Skeletal muscle satellite cell (primary cell): ENCODE data around the gene HSD17B2.

ENCODE experiments used
- H3K27me3 ChIP-seq: 2 replicates; pipeline ENCODE4 v1.7.0; 2013; ENCODE audit warnings: low read length; ENCODE audit not compliant: control insufficient read depth, insufficient read depth
- H3K36me3 ChIP-seq: 2 replicates; pipeline ENCODE4 v1.7.0; 2013; ENCODE audit warnings: mild to moderate bottlenecking, control low read depth, low read length; ENCODE audit not compliant: insufficient read depth
- H3K4me1 ChIP-seq: 2 replicates; pipeline ENCODE4 v1.7.0; 2013; ENCODE audit warnings: low read length; ENCODE audit not compliant: control insufficient read depth, insufficient read depth
- H3K4me2 ChIP-seq: 2 replicates; pipeline ENCODE4 v1.7.0; 2013; ENCODE audit warnings: mild to moderate bottlenecking, low read length
- H3K4me3 ChIP-seq: 2 replicates; pipeline ENCODE4 v1.7.0; 2013; ENCODE audit warnings: low read length
- H3K9ac ChIP-seq: 2 replicates; pipeline ENCODE4 v1.7.0; 2013; ENCODE audit warnings: mild to moderate bottlenecking, low read depth, low read length, moderate library complexity
- H3K9me3 ChIP-seq: replicated peaks from 2 replicates; pipeline ENCODE4 v1.7.0; 2013; ENCODE audit warnings: mild to moderate bottlenecking, control low read depth, low read length

Gene HSD17B2

DNA sequence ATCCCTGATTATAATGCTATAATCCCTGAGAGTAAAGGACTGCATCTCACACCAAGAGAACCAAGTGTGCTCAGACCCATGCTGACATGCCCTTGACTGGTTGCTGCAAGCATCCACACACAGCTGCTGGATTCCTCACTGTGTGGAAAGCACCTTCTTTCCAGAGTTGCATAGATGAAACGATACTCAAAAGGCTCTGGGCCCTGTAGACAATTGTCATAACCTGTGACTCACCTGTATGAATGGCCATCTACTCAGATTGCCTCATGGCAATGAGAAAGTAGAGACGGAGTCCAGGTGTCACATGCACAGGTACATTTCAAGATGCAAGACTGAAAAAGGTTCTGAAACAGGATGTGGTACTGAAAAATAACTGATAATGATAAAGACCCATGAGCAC is 76.9 kb downstream of the HSD17B2 start:
- no peaks in the 10 kb centered on the region for H3K4me1 ChIP-seq
- H3K4me3 ChIP-seq, result no peak overlapping the region
- no peaks in the 10 kb centered on the region for H3K36me3 ChIP-seq
- no peak overlapping the region for H3K4me2 ChIP-seq
- H3K9ac ChIP-seq, result no peak overlapping the region
- peaks cover 8% of the 10 kb centered on the region for H3K27me3 ChIP-seq
- no peaks in the 10 kb centered on the region for H3K9me3 ChIP-seq

GRCh38 chr16:82113741-82114140 is 78.7 kb downstream of the HSD17B2 start:
- Histone ChIP-seq H3K4me1 (no peaks in the 10 kb centered on the region), H3K4me3 (no peak overlapping the region), H3K27me3 (peaks cover 8% of the 10 kb centered on the region), H3K9me3 (no peaks in the 10 kb centered on the region), H3K9ac (no peak overlapping the region), H3K36me3 (no peaks in the 10 kb centered on the region), H3K4me2 (no peak overlapping the region)

GRCh38 chr16:82116535-82116934 is 81.5 kb downstream of the HSD17B2 start:
- Histone ChIP-seq H3K4me1 (no peaks in the 10 kb centered on the region), H3K36me3 (no peaks in the 10 kb centered on the region), H3K4me2 (no peak overlapping the region), H3K9me3 (no peaks in the 10 kb centered on the region), H3K27me3 (peaks cover 4% of the 10 kb centered on the region), H3K9ac (no peak overlapping the region), H3K4me3 (no peak overlapping the region)

DNA sequence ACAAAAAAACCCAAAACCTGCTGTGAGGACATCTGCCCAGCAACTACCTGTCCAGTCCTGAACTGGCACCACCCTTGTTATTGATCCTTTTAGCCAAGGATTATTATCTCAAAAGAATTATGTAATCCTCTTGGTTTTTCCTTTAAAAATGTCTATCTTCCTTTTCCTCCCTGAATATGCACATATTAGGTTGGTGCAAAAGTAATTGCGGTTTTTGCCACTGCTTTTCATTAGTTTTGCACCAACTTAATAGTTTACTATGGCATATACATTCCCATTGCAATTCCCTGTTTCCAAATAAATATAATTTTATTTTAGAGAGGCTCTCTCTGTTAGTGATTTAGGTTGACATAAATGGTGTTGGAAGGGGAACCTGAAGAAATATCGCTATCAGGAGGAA is 83.7 kb downstream of the HSD17B2 start:
- Histone ChIP-seq H3K27me3 (no peaks in the 10 kb centered on the region), H3K4me2 (no peak overlapping the region), H3K36me3 (no peaks in the 10 kb centered on the region), H3K4me3 (no peak overlapping the region), H3K9me3 (no peaks in the 10 kb centered on the region), H3K4me1 (no peaks in the 10 kb centered on the region), H3K9ac (no peak overlapping the region)

- Histone ChIP-seq H3K27me3 (no peaks in the 10 kb centered on the region), H3K9ac (no peak overlapping the region), H3K36me3 (no peaks in the 10 kb centered on the region)
Measured at GRCh38 chr16:82119405-82119804, 84.4 kb downstream of the HSD17B2 start.

DNA sequence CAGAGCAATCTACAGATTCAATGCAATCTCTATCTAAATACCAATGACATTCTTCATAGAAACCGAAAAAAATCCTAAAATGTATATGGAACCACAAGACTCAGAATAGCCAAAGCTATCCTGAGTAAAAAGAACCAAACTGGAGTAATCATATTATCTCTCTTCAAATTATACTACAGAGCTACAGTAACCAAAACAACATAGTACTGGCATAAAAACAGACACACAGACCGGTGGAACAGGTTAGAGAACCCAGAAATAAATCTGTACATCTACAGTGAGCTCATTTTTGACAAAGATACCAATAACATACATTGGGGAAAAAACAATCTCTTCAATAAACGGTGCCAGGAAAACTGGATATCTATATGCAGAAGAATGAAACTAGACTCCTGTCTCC is 89.6 kb downstream of the HSD17B2 start:
- Histone ChIP-seq H3K27me3 (no peaks in the 10 kb centered on the region), H3K9me3 (no peaks in the 10 kb centered on the region), H3K4me2 (no peak overlapping the region), H3K4me1 (no peaks in the 10 kb centered on the region), H3K9ac (no peak overlapping the region), H3K36me3 (no peaks in the 10 kb centered on the region), H3K4me3 (no peak overlapping the region)

More at GRCh38 chr16:82119405-82119804, 84.4 kb downstream of the HSD17B2 start:
- H3K9me3 ChIP-seq, result no peaks in the 10 kb centered on the region
- no peak overlapping the region for H3K4me2 ChIP-seq
- H3K4me3 ChIP-seq, result no peak overlapping the region
- no peaks in the 10 kb centered on the region for H3K4me1 ChIP-seq

- Histone ChIP-seq H3K4me1 (no peaks in the 10 kb centered on the region), H3K9ac (no peak overlapping the region), H3K27me3 (no peaks in the 10 kb centered on the region), H3K4me3 (no peak overlapping the region), H3K36me3 (no peaks in the 10 kb centered on the region), H3K4me2 (no peak overlapping the region), H3K9me3 (no peaks in the 10 kb centered on the region)
Measured at GRCh38 chr16:82129881-82130280, 94.8 kb downstream of the HSD17B2 start.

- no peak overlapping the region for H3K9ac ChIP-seq
- H3K27me3 ChIP-seq, result no peaks in the 10 kb centered on the region
- no peaks in the 10 kb centered on the region for H3K4me1 ChIP-seq
- H3K4me2 ChIP-seq, result no peak overlapping the region
- no peak overlapping the region for H3K4me3 ChIP-seq
- no peaks in the 10 kb centered on the region for H3K9me3 ChIP-seq
- H3K36me3 ChIP-seq, result peaks cover 5% of the 10 kb centered on the region
Measured at GRCh38 chr16:82133798-82134197, 98.7 kb downstream of the HSD17B2 start.

GRCh38 chr16:82134846-82135245 is 99.8 kb downstream of the HSD17B2 start:
- Histone ChIP-seq H3K4me3 (no peak overlapping the region), H3K36me3 (peaks cover 5% of the 10 kb centered on the region), H3K4me2 (no peak overlapping the region), H3K9ac (no peak overlapping the region), H3K9me3 (no peaks in the 10 kb centered on the region), H3K4me1 (no peaks in the 10 kb centered on the region), H3K27me3 (no peaks in the 10 kb centered on the region)

DNA sequence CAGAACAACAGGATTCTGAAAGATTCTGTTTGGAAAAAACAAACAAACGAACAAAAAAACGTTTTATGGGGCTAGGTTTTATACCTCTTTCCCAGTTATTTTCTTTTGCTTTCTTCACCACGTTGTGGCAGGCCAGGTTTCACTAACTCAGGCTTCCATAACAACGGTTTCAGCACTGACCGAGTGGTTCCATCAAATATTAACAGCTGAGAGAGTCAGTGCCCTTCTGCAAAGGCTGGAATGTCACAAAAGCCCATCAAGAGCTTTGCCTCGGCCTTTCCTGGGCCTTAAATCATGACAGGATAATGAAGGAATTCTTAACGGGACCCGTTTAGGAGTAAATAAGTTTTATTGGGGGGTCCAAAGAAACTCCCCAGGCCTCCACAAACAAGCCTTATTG is 100.8 kb downstream of the HSD17B2 start:
- Histone ChIP-seq H3K9ac (no peak overlapping the region), H3K4me1 (no peaks in the 10 kb centered on the region), H3K4me3 (no peak overlapping the region), H3K27me3 (no peaks in the 10 kb centered on the region), H3K9me3 (no peaks in the 10 kb centered on the region), H3K36me3 (peaks cover 5% of the 10 kb centered on the region), H3K4me2 (no peak overlapping the region)

DNA sequence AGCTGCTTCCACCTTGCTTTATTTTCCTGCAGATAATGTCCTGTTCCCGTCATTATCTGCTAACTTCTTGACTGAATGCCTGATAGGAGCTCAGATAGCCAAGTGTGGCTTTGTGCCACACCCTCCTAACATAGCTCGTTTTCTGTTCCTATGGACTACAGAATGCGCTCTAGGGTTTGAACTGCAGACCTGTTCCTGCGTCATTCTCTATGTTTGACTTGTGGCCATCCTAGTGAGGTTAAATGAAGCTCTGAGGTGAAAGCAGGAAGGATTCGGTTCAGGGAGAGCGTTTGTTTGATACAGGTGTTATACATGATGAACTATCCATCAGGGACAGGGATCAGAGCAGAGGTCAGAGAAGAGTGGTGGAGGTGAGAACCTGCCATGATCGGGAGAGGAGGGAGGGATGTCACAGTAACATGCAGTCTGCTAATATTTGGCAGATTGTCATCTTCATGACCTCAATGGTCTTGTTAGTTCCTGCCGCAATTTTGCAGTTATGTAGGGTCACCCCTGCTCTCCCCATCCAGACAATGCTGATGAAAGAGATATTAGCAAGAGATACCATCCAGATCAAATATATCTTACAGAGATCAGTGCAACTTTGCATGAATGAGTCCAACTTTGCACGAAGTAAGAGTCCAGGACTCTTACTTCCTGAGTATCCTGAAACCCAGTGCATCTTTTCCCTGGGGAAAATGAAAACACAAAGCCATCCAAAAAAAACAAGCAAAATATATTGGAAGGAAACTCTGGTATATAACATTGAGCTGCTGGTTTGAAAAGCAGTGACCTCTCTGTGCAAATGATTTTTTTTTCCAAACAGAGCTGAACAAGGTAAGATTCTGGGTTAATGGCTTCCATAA is 102.1 kb downstream of the HSD17B2 start:
- H3K9me3 ChIP-seq, result no peaks in the 10 kb centered on the region
- no peak overlapping the region for H3K4me2 ChIP-seq
- no peaks in the 10 kb centered on the region for H3K27me3 ChIP-seq
- no peak overlapping the region for H3K9ac ChIP-seq
- peaks cover 5% of the 10 kb centered on the region for H3K36me3 ChIP-seq
- H3K4me1 ChIP-seq, result no peaks in the 10 kb centered on the region
- no peak overlapping the region for H3K4me3 ChIP-seq

DNA sequence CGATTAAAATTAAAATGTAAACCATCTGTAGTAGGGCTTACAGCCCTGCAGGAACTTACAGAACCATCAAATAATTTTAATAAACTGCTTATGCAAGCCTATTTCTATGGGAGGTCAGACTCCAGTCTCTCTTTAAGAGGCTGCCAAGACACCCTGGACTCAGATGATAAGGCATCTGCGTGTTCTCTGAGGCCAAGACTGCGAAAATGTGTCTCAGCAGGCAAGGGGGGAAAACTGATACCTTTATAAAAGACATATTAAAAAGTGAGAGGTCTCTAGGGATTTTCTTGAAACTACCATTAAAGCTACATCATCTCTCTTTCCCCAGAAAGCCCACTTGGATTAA is 102.7 kb downstream of the HSD17B2 start:
- no peak overlapping the region for H3K4me2 ChIP-seq
- no peaks in the 10 kb centered on the region for H3K27me3 ChIP-seq
- no peaks in the 10 kb centered on the region for H3K4me1 ChIP-seq
- no peak overlapping the region for H3K9ac ChIP-seq
- H3K9me3 ChIP-seq, result no peaks in the 10 kb centered on the region
- no peak overlapping the region for H3K4me3 ChIP-seq
- H3K36me3 ChIP-seq, result peaks cover 5% of the 10 kb centered on the region
